ENCODE measurements around the gene ERC2.
"Not testable (repeated sequence)": the region's sequence is repeated elsewhere in the genome, so short reads cannot be mapped to it uniquely, and the experiment has no call there.

Gene ERC2

GRCh38 chr3:56309465-56309864 lies 158.8 kb downstream of the ERC2 start:
- no peak for DNase-seq (ENCODE audit: low read depth, low spot score)

GRCh38 chr3:56308471-56308870 lies 159.8 kb downstream of the ERC2 start:
- DNase-seq (ENCODE audit: low read depth, low spot score) = no peak

- DNase-seq (ENCODE audit: low read depth, low spot score) = no peak
These were observed 164.2 kb downstream of the ERC2 start for GRCh38 chr3:56304069-56304468.

GRCh38 chr3:56303487-56303886 lies 164.8 kb downstream of the ERC2 start:
- no peak for DNase-seq (ENCODE audit: low read depth, low spot score)

- no peak for DNase-seq (ENCODE audit: low read depth, low spot score)
These were observed 165.8 kb downstream of the ERC2 start for GRCh38 chr3:56302417-56302816.

GRCh38 chr3:56297281-56297840 lies 170.9 kb downstream of the ERC2 start:
- no peak for DNase-seq (ENCODE audit: low read depth, low spot score)

GRCh38 chr3:56296361-56296760 lies 171.9 kb downstream of the ERC2 start:
- DNase-seq (ENCODE audit: low read depth, low spot score) = no peak

GRCh38 chr3:56295161-56295560 lies 173.1 kb downstream of the ERC2 start:
- DNase-seq (ENCODE audit: low read depth, low spot score) = no peak

GRCh38 chr3:56294286-56294685 lies 174.0 kb downstream of the ERC2 start:
- no peak for DNase-seq (ENCODE audit: low read depth, low spot score)

- no peak for DNase-seq (ENCODE audit: low read depth, low spot score)
These were observed 176.3 kb downstream of the ERC2 start for GRCh38 chr3:56291953-56292352.

GRCh38 chr3:56291244-56291680 lies 177.0 kb downstream of the ERC2 start:
- no peak for DNase-seq (ENCODE audit: low read depth, low spot score)

GRCh38 chr3:56290374-56290773 lies 177.9 kb downstream of the ERC2 start:
- no peak for DNase-seq (ENCODE audit: low read depth, low spot score)

GRCh38 chr3:56288258-56288657 lies 180.0 kb downstream of the ERC2 start:
- DNase-seq (ENCODE audit: low read depth, low spot score) = no peak

GRCh38 chr3:56282341-56282740 lies 185.9 kb downstream of the ERC2 start:
- no peak for DNase-seq (ENCODE audit: low read depth, low spot score)

GRCh38 chr3:56277236-56277635 lies 191.0 kb downstream of the ERC2 start:
- no peak for DNase-seq (ENCODE audit: low read depth, low spot score)

- DNase-seq (ENCODE audit: low read depth, low spot score) = no peak
These were observed 193.1 kb downstream of the ERC2 start for GRCh38 chr3:56275120-56275519.

- no peak for DNase-seq (ENCODE audit: low read depth, low spot score)
These were observed 198.3 kb downstream of the ERC2 start for GRCh38 chr3:56269755-56270535.

- no peak for DNase-seq (ENCODE audit: low read depth, low spot score)
These were observed 199.5 kb downstream of the ERC2 start for GRCh38 chr3:56268616-56269383.

GRCh38 chr3:56261852-56262251 lies 206.4 kb downstream of the ERC2 start:
- DNase-seq (ENCODE audit: low read depth, low spot score) = not testable (repeated sequence)

GRCh38 chr3:56260262-56260661 lies 208.0 kb downstream of the ERC2 start:
- no peak for DNase-seq (ENCODE audit: low read depth, low spot score)

- DNase-seq (ENCODE audit: low read depth, low spot score) = no peak
These were observed 210.4 kb downstream of the ERC2 start for GRCh38 chr3:56257826-56258225.

- no peak for DNase-seq (ENCODE audit: low read depth, low spot score)
These were observed 213.4 kb downstream of the ERC2 start for GRCh38 chr3:56254835-56255234.
